GM13977 (cell line): ENCODE results near the gene HSPA4.
"Not testable (repeated sequence)": the region's sequence is repeated elsewhere in the genome, so short reads cannot be mapped to it uniquely, and the experiment has no call there.

Source experiments
- DNase-seq: peaks from one replicate; pipeline ENCODE4 v3.0.0; 2012; ENCODE audit warnings: low spot score
- CTCF ChIP-seq: IDR thresholded peaks from 2 replicates; pipeline ENCODE4 v1.5.1; 2012; ENCODE audit warnings: mild to moderate bottlenecking, control low read depth; ENCODE audit not compliant: insufficient read depth; ENCODE audit errors: extremely low read depth, missing control alignments
- in situ Hi-C: fragments of 300-500 bp; cut with MboI; formaldehyde crosslinking; loops from one replicate; pipeline ENCODE4 v1.12.0; 2022; ENCODE audit warnings: low sequenced_read_pairs, low pct_unique_long_range_greater_than_20kb, mixed read lengths, inconsistent platforms; ENCODE audit not compliant: unreplicated experiment

The HSPA4 gene

DNA sequence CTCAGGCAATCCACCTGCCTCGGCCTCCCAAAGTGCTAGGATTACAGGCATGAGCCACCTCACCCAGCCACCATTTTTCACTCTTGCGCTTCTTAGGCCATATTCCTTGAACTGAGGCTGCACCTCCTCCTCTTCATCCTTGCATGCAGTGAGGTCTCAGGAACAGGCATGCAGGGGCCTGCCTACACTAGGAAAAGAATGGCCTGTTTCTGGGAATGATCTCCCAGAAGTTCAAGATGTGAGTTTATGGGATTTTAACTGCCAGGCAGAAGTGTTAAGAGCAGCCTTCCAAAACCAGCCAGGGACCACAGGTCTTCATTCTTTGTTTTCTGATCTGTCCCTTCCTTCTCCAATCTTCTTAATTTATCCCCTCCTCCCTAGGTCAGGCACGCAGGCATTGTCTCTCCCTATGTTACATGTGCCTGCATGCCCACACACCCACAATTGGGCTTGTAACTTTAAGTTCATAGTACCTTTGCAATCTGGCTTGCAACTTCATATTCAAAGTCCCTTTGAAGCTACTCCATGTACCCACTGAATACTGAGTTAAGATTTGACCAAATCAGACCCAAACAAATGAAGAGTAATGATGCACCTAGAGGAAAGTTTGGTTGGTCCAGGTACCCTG lies 10.5 kb upstream of the HSPA4 start:
- TF ChIP-seq CTCF, result no peak
- in situ Hi-C loops, result no loop called here
- DNase-seq, result peak; percentile 1

DNA sequence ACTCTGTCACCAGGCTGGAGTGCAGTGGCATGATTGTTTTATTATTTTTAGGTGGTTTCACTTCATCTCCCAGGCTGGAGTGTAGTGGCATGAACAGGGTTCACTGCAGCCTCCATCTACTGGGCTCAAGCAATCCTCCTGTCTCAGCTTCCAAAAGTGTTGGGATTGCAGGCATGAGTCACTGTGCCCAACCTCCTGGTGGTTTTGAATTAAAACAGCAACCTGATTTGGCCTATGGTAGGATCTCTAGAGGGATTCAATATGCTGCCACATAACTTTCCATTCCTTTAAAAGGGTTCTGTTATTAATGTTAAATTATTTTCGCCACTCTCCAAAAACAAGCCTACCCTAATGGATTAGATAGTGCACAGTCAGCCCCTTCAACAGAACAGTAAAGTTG lies 9.9 kb upstream of the HSPA4 start:
- no peak for DNase-seq
- in situ Hi-C loops, result no loop called here
- no peak for TF ChIP-seq CTCF

GRCh38 chr5:133046560-133046959 lies 5.3 kb upstream of the HSPA4 start:
- in situ Hi-C loops, DNase-seq: not testable (repeated sequence)

DNA sequence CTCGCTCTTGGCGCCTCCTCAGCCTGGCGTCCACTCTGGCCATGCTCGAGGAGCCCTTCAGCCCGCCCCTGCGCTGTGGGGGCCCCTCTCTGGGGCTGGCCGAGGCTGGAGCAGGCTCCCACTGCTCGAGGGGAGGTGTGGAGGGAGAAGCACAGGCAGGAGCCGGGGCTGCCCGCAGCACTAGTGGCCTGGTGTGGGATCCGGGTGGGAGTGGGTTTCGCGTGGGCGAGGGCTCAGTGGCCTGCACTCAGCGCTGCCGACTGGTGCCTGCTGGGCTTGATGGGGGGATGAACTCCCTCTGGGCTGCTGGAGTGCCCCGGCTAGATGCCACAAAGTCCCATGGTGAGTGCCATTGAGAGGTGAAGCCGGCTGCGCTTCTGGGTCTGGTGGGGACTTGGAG lies 4.4 kb upstream of the HSPA4 start:
- no peak for DNase-seq
- TF ChIP-seq CTCF, result no peak
- in situ Hi-C loops, result no loop called here

GRCh38 chr5:133048993-133049725 lies 2.7 kb upstream of the HSPA4 start:
- no peak for TF ChIP-seq CTCF
- in situ Hi-C loops, result no loop called here
- DNase-seq, result no peak

GRCh38 chr5:133049726-133050048 lies 2.1 kb upstream of the HSPA4 start:
- no peak for TF ChIP-seq CTCF
- in situ Hi-C loops, result no loop called here
- DNase-seq, result no peak

- no peak for TF ChIP-seq CTCF
- in situ Hi-C loops, result no loop called here
Measured at GRCh38 chr5:133050521-133050920, 1.3 kb upstream of the HSPA4 start.

More at GRCh38 chr5:133050521-133050920, 1.3 kb upstream of the HSPA4 start:
- DNase-seq, result no peak
